GM19468 (cell line): ENCODE data around the gene RAMACL.

ENCODE experiments used
- ATAC-seq: cut with Tn5 transposase; IDR thresholded peaks from one replicate; pipeline ENCODE4 v1.9.1; 2021; ENCODE audit warnings: mild to moderate bottlenecking, moderate library complexity, moderate number of reproducible peaks; ENCODE audit not compliant: unreplicated experiment; ENCODE audit errors: extremely low read depth

RAMACL gene

DNA sequence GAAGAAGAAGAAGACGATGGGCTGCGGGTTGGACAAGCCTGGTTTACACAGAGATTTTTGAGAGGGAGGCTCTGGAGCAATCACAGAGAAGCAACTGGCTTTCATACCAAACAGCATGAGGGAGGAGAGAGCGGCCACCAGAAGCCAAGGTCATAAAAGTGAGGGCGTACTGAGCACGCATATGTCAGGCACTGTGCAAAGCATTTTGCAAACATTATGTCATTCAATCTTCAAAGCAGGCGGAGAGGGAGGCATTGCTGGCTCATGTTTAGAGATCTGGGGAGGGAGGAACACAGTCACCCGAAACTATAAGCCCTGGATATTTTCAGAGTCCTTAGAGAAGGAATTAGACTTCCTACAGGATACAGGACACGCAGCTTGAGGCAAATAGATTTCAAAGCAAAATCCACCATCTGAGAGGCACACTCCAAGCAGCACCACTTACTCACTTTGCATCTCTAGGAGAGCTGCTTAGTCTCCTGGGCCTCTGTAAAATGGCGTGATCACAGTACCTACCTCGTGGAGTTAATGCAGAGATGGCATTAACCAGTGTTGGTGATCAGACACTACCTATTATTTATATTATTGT lies 24.6 kb downstream of the RAMACL start:
- ATAC-seq = no peak

DNA sequence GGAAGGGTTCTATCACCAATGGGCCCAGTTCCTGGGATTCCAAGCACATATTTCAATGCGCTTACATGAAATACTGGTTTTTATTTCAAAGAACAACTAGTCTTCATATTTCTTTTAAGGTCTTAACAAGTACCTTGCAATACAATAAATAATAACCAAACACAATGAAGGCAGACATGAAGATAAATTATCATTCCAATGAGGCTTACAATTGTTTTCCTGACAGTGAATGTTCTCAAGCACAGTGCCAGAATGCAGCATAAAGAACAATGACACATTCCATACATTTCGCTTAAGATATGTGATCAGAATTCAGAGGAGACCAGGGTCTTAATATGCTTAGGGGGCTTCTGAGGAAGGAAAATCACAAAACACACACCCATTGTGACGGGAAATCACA lies 26.3 kb downstream of the RAMACL start:
- ATAC-seq = no peak

DNA sequence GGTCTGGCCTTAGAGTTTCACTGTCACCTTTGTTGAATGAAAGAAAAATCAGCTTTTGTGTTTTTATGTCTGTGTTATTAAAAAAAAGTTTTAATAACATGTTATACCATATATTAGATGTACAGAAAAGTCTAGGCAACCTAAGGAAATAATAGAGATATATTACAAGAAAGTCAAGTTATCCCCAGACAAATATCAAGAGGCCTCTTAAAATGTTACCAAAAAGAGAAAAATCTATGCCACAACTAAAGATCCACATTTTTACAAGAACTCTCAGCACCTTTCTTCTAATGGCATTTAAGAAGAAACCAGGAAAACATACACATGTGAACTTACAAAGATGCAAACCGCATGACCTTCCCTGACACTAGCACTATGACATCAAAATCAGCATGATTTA lies 26.8 kb downstream of the RAMACL start:
- ATAC-seq = no peak

DNA sequence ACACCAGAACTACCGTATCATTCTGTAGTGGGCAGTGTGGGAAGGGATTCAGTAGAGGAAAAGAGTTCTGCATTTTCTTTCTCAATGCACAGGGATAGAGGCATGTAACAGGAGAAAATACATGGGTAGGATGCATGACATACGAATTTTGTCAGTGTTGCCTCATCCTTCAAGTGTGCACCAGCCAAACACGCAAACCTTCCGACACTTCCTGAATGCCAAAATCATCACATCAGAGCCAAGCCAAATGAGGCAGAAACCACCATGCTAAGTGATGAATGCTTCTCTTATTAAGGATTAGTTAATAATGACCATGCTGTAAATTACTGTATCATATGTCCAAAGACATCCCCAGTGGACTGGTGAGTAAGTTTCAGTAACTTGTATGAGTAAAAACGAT lies 27.3 kb downstream of the RAMACL start:
- ATAC-seq = no peak

DNA sequence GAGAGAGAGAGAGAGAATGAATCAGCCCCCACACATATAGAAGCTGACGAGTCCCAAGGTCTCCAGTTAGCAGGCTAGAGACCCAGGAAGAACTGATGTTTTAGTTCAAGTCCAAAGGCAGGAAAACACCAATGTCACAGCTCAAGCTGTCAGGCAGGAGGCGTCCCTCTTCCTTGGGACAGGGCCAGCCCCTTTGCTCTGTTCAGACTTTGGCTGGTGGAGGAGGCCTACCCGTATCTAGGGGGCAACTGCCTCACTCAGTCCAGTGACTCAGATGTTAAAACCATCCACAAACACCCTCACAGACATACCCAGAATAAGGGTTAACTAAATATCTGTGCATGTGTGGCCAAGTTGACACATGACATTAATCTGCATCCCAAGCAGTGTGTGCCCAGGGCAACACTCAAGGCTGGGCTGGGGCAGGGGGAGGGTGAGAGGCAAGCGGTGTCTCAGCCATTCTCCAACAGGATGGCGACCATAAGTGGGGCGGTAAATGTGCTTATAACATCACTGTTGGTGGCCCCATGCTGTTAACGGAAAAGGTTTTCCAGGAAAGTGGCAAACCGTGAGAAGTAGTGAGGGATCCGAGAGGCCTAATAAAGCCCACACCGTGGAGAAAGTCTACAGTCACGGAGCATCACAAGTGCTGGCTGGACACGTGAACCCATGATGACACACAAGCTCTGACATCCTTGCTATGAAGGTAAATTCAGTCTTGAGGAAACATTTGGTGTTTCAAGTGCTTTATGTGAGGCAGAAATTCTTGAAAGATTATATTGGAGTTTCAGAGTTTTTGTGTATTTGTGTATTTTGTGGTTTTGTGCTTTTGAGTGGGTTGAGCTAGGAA lies 28.1 kb downstream of the RAMACL start:
- ATAC-seq = no peak

DNA sequence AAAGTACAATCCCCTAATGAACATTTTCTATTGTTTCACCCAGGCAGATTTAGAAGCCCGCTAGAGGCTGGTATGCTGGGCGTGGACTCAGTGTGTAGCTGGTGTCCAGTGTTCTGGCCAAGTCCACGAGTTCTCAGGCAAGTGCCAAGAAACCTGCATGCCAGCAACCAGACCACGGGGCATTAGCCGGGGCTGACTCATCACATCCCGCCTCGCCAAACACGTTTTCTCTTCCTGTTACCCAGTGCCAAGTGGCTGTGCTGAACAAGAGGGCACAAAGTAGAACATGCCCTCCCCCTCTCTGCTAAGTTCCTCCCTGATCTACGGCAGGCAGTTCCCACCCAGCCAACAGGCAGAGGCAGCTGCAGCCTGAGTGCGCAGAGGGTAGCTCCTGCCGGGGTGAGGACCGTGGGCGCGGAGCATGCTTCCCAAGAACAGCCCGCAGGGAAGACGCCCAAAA lies 29.6 kb downstream of the RAMACL start:
- ATAC-seq = no peak

GRCh38 chr6:166556336-166556735 lies 30.1 kb downstream of the RAMACL start:
- ATAC-seq = no peak

- no peak for ATAC-seq
Measured at GRCh38 chr6:166555086-166555485, 31.4 kb downstream of the RAMACL start.

DNA sequence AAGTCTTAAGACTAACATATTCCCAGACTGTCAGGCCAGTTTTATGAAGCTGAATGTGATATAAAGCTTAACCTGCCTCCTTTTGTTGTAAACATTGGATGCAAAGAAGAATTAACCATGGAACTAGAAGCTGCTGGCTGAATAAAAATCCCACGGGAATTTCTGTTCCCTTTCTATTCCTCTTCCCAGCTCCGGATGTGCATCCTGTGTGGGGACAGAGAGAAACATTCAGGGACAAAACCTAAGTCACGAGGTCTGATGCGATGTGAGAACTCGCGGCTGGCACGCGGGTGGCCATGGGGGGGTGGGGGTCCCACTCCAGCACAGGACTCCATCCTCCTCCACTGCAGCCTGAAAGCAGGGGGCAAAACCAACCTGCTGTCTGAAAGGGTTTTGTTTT lies 32.2 kb downstream of the RAMACL start:
- ATAC-seq = no peak

DNA sequence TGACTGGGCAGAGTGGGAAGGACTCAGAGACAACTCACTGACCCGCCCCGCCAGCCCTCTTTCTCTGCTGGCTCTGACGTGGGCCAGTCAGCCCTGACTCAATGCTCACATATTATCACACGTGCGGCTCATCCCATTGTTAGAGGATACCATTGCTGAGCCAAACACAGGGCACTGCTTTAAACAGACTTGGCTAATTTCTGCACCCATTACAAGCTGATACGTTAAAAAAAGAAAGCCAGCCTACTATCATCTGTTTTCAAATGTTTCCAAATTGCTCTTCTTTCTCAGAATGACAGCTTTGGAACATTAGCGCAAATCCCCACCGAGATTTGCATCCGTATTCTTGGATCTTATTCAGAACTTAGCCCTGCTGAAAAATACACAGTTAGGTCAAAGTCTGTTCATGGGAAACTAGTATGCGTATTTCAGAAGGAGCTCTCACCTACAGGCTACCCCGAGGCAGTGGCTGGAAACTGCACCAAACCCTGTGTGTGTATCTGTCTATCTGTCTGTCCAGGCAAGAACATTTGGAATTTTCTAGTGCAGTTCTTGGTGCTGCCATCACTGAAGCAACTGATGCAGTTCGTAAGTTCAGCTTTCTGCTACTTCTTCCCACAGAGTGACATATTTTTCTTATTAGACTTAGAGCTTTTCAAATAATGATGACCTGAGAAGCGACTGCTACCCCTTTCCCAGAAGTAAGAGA lies 32.8 kb downstream of the RAMACL start:
- ATAC-seq = no peak

- ATAC-seq = no peak
Measured at GRCh38 chr6:166552600-166552999, 33.9 kb downstream of the RAMACL start.

GRCh38 chr6:166551754-166552495 lies 34.6 kb downstream of the RAMACL start:
- no peak for ATAC-seq

DNA sequence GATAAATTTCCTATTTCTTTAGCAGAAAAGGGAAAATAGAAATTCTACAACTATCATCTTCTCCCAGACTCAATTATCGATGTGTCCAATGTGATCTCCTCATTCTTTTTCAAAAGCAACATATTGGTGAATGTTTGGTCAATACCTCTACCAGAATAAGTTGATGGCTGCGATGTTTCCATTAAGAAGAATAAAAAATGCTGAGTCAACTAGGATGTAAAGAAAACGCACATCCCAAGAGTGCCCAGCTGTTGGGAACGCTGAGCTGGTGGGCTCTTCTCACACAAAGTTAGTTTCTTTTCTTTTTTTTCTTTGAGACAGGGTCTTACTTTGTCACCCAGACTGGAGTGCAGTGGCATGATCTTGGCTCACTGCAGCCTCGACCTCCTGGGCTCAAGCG lies 39.8 kb downstream of the RAMACL start:
- ATAC-seq = no peak

- no peak for ATAC-seq
Measured at GRCh38 chr6:166545156-166546034, 41.1 kb downstream of the RAMACL start.

DNA sequence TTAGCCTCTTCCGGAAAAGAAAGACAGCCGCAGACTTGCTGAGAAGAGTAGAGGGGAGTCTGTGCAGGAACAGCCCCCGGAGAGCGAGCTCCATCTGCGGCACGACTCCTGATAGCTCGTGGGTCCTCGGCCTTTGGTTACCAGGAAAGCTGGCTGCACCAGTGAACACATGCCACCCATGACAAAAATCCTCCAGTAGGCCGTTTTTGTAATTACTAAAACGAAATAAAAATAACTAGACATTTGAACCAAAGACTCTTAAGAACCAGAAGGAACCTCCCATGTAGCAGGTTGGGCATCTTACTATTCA lies 42.2 kb downstream of the RAMACL start:
- no peak for ATAC-seq

- no peak for ATAC-seq
Measured at GRCh38 chr6:166543603-166544295, 42.7 kb downstream of the RAMACL start.

DNA sequence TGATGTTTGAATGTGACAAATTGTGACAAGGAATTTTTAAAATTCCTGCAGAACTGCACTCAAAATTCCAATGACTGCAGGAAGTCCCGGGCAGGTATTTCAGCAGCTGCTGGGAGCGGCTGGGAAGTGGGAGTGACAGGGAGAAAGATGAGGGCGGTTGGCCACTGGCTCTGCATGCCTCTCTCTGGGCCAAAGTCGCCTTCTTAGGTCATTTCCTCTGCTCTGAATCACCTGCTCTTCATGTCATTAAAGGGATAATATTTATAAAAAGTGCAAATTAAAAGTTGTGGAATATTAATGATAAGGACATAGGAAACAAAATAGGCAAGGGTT lies 43.9 kb downstream of the RAMACL start:
- ATAC-seq = no peak

DNA sequence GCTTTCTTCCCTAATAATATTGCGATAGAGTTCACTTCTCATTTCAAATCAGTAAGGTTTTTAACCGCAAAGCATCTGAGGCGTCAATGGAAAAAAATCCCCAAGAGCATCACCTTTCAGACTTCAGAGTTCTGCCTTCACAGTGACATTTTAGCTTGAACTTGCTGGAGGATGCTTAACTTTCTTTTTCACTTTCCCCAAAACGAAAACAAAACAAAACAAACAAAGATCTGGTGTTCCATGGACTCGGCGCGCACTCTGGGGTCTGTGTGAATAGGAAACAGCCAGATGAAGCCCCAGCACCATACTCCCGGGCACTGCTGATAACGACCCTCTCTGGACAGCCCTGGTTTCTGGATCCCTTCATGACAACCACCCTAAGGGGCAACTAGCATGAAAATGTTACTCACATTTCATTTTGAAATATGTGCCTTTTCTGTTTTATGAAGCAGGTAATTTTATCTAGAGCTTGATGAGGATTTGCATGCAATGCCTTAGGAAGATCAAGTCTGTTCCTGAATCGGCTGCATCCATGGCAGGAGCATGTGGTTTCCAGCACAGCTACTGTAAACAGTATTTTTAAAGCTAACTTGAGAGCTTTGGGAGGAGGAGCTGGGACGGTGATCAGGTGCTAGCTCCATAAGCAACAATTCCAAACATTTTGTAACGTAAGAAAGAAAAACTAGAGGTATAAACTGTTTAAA lies 44.5 kb downstream of the RAMACL start:
- no peak for ATAC-seq

- ATAC-seq = no peak
Measured at GRCh38 chr6:166541366-166541765, 45.1 kb downstream of the RAMACL start.
